ENCODE data around the gene FAM118B.

DNA sequence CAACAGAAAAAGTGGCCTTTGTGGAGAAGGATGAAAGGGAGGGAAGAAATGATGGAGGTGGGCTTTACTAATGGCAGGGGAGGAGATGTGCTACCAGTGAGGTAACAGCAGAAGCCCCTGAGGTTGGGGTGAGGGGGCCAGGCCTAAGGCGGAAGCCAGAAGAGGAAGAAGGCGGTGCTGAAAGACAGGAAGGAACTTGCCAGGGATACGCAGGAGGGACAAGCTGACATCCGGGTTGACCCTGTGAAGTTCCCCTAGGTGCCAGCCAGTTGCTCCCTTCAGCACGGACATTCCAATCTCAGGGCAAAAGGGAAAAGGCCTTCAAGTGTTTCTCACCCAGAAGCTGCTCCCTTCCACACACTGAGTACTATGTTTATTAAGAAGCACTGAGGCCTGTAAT is 69.0 kb downstream of the FAM118B start:
- TF ChIP-seq POLR2A (IDR thresholded peaks at IDR 0.05; ENCODE audit: low read length), result no peak
- no peak for TF ChIP-seq GATA1 (IDR thresholded peaks at IDR 0.05; ENCODE audit: low read depth, low read length)
